HG03045 (cell line): ENCODE data around the gene LHFPL2.

Source experiments
- ATAC-seq: cut with Tn5 transposase; IDR thresholded peaks from one replicate; pipeline ENCODE4 v1.9.1; 2021; ENCODE audit warnings: mild to moderate bottlenecking, moderate library complexity; ENCODE audit not compliant: unreplicated experiment

LHFPL2 gene

DNA sequence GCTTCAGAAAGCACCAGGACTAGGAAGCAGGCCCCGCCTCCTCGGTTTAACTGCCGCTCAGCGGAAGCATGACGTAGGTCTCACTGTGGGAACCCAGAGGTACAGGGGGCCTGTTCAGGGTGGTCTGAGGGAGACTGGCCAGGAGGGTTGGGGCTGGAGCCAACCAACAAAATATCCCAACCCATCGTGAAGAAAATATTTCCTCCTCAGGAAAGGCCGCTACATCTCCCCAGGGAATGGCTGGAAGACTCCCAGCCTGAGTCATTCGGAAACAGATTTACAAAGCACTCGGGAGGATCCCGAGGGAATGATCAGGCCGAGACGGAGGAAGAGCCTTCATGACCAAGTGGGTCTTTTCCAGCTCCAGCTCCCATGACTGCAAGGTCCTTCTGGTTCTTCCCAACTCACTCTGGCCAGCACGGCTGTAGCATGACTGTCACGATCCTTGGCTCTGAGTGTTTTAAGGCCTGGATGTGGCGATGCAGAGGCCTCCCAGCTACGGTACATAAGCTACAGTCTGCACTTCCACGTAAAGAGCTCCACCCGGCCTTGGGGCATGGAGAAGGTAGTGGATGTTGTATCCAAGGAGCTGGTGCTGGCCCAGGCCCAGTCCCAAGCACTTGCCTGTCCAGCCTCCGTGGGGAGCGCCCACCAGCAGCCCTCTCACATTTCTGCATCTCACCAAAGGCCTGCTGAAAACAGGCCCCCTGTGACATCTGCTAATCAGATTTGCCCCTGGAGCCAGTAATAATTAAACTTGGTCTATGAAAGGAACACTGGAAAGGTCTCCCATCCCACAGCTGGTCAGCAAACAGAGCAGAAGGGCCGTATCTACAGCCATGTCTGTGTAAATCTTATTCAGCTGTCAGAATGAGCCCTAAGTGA is 100.6 kb downstream of the LHFPL2 start:
- no peak for ATAC-seq

DNA sequence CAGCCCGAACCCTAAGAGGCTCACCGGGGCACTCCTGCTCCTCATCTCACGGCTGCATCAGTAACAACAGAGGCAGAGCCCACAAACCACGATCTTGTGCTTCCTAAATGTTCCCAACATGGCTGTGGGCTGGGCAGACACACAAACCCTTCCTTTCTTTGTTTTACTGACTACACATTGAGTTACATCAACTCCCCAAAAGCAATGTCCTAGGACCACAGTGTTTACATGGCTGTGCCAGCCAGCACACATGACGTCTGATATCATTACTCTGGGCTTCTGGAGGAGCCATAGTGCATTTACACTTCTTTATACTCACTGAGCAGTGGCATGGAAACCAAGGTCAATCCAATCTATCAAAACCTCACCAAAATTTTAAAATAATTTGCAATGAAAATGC is 101.4 kb downstream of the LHFPL2 start:
- no peak for ATAC-seq

DNA sequence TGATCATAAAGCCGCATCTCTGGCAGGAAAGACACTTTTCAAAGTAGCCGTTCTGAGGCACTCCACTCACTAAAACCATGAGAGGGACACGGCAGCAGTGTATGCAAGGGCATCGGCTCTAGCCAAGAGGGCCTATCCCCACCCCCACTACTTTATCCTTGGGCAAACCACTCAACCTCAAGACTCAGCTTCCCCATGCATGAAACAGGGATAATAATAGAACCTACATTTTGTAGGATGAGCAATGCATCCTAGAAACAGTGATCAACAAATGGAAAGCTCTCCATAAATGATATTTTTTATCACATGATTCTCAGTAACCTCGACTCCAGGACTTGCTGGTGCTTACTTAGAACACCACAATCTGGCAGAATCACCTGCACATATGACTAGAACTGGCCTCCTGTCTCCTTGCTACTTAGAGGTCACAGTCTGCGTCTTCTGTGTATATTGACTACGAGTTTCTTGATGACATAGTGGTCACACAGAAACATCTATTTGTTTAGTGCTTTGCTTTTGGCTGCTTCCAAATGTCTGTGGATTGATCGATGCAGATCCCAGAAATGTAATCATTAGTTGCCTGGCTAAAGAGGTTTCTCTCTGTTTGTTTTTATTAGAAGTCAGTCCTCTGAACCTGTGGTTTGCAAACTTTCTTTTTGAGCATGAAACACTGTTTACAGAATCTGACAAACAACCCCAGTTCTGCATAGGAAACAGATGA is 102.1 kb downstream of the LHFPL2 start:
- no peak for ATAC-seq

DNA sequence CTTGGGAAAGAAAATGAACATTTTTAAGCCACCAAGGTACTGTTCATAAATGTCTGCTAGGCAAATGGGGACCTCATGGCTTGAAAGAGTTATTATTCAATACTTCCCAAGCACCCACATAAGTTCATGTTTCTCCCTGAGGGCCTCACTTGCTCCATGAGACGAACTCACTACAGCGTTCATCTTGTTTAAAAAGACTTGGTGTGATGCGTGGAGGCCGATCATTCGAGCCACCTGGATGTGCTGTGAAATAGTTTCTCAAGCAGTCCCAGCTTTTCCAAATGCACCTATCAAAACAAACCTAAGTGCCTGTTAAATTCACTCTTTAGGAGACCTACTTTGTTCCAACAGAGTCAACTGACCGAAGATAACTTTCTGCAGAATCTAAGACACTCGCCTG is 103.2 kb downstream of the LHFPL2 start:
- ATAC-seq, result no peak

DNA sequence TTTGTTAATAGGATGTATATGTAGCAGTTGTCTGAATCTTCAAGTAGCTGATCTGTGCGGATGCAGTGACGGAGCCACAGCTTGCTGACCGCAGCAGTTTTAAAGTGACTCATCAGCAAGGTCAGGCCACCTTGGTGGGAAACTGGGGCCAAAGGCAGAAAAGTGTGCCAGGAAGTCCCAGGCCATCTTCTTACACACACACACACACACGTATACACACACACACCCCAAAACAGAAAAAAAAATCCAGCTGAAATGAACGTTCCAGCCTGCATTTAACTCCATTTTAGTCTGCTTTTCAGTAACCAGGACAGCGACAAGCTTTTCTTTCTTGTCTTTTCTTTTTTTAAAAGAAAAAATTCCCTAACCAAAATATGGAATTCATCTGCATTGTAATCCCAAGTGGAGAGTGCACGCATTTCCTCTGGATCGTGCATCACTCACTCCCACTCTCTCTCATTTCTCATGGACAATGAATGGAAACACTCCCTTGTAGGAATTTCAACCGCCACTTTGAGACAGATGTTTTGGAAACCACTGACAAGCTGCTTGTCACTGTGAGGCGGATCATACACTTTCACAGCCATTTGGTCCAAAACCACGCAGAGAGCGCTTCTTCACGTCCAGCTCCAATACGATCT is 103.9 kb downstream of the LHFPL2 start:
- ATAC-seq, result no peak

DNA sequence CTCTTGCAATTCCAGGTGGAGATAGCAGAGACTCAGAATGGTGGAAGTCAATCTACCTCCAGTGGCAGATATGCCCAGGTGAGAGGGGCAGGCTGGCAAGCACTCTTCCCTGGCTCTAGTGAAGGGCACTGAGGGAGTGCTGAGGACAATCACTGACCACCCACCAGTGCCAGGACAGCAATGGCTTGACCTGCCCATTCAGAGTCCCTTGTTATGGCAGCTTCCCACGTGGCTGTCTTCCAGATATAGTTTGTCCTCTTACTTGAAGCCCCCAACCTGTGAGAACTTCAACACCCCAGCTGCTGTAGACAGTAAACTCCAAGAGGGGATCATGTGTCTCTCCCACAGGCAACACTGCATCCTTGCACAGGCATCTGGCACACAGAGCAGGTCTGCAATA is 104.7 kb downstream of the LHFPL2 start:
- ATAC-seq, result no peak

DNA sequence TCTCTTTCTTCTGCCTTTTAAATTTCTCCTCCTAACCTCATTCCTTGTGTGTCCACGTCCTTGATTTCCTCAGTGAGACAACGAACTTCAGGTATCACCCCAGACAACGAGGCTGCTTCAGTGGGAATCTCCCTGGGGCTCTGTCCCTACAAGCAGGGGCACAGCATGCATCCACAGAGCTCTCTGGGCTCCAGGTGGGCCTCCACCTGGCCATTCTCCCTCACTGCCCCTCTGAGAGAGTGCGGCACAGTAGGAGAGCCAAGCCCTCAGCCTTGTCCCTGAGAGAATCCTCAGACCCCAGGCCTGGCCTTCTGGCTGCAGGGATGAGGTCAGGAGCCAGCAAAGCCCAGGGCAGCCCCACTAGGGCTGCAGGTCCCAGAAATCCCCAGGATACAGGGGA is 105.3 kb downstream of the LHFPL2 start:
- ATAC-seq, result no peak

DNA sequence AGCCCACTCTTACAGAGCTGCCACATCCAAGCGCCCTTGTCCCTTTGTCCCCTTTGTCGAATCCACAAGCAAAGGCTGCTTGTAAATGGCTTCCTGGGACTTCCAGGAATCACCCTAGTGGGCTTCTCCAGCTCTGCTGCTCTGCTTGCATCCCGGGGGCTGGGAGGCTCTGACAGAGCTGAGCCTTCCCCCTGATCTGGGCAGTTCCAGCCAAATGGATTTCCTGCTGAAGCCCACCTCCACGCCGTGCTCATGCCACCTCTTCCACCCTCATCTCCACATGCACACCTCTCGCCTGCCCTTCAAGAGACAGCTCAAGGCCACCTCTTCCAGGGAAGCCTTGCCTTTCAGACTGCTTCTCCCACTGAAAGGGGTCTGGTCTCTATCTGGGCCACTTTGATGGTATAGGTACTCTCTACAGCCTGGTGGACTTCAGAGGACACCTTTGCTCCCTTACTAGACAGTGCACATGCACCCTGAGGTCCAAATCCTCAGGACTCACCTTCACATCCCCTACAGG is 106.2 kb downstream of the LHFPL2 start:
- ATAC-seq, result no peak

DNA sequence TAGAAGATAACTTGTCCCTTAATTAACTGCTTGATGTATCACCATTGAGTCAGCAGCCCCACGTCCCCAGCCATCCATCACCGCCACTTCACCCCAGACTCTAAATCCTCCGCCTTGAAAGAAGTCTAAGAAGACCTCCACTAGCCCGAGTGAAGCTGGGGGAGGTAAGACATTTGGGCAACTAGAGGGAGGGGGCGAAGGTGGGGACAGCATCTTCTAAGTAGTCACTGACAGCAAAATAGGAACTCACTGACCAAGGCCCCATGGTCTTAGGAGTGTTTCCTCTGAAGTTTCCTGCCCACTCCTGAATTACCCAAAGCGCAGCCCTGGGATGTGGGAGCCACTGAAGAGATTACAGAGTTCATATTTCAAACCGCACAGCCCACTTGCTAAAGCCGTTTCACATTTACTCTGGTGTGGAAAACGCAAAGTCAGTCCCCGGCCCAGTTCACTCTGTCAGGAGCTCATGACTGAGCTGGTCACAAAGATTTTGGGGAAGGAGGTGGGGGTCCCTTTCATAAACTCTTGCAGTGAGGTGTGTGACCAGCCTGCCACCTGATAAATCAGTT is 107.4 kb downstream of the LHFPL2 start:
- no peak for ATAC-seq

DNA sequence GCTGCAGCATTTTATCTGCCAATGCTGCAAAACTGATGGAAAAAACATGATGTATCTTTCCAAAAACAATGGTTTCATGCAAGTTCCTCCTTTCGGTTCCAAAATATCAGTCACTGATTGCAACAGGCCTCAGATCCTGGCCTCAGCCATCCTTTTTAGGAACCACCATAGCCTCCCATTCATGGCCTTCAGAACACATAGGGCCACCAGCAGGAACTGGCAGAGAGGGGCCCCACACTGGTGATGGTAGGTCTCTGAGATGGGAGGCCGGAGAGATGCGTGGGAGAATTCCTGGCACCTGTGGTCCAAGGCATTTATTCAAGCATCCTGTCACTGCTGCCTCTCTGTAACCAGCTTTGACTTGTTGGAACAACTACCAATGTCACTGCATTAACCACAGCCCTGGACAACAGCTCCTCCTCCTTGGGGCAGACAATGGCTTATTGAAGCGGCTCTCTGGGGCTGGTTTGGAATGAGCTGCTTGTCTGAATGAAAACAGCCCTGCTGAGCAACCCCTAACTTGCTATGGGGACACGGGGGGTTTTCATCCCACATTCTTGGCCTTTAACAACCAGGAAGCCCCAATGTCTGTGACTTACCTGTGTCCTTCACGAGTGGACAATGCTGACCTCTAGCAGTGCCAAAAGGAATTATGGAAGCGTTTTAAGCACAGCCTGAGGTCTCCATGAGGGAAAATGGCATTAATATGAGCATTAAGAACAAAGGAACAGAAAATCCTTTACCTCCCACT is 108.1 kb downstream of the LHFPL2 start:
- ATAC-seq, result no peak

DNA sequence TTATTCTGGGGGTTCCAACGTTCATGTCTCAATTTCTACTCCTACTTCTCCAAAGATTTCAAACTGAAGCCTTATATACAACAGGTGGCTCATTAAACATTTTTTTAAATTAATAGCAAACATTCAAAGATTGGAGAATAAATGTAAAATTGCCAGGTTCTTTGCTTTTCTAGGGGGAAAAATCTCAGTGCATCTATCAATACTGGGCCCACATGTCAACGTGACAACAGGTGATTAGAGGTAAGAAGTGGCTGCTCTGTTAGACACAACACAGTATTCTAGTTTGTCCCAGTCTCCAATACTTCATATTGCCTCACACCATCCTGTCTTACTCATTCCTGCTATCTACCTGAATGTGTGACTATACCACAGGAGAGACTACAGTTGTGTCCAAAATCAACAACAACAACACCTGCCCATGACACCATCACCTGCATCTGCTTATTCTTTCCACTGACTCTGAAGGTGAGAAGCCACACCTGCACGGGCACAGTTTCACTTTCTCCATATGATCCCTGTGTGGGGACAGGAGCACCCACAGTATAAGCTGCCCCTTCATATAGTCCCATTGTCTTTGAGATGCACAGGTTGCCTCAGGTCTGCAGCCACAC is 110.2 kb downstream of the LHFPL2 start:
- ATAC-seq, result no peak

DNA sequence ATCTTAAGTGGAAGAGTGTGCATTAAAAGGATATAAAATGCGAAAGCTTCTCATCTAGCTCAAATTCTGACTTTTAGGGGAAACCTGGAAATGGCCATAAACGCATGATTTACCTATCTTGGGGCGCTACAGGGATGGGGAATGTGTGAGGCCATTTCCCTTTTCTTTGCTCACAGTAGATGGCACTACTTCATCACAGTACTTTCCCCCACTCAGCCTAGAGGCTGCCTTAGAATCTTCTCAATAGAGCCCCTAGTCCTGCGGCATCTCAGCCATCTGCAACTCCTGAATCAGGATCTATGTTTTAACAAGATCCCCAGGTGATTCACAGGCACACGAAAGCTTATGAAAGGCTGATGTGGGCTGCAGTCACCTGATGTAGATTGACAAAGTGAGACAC is 110.8 kb downstream of the LHFPL2 start:
- ATAC-seq, result no peak

DNA sequence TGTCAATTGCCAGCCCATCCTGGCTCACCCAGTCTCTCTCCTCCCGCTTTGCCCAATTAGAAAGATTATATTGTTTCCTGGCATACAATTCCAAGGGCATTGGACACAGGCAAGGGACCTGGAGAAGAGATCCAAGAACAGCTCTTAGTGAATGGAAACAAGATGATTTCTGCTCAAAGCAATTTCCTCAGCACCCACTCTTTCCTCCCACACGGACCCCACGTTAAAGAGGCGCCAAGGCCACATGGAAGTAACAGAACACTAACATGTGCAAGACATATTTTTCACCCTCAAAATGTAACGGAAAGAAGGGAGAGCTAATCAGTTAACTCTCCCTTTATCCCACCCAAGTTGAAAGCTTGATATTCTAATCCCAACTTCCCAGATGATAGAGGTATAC is 111.2 kb downstream of the LHFPL2 start:
- no peak for ATAC-seq

DNA sequence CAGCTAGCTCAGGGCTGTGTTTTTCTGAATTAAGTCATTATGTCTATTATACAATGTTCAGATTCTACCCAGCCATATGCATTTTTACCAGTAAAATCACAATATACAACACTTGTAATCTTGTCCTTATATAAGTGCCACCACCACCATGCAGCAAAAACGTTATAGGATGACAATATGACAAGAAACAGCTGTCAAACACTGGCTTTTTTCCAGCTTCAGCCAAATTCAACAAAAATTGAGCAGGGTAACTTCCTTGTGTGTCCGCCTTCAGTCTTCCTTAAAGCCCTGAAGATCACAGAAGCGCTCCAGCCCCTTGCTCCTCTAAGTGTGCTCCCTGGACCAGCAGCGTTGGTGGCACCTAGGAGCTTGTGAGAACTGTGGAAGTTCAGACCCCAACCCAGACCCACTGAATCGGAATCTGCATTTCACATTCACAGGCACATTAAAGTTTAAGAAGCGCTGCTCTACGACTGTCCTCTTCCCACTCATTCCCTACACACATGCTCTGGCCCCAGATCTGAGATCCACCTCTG is 111.8 kb downstream of the LHFPL2 start:
- ATAC-seq, result no peak

DNA sequence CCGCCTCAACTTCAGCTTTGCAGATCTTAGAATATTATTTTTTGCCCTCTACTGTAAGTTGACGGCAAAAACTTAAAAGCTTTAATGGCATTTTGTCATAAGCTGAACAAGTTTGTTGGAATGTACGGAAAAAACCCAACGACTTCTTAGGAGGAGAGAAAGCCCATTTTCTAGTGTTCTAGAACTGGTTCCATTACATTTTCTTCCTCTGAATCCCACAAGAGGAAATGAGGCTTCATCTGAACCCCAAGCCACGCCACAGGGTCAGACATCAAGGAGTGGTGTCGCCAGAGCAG is 113.7 kb downstream of the LHFPL2 start:
- no peak for ATAC-seq

DNA sequence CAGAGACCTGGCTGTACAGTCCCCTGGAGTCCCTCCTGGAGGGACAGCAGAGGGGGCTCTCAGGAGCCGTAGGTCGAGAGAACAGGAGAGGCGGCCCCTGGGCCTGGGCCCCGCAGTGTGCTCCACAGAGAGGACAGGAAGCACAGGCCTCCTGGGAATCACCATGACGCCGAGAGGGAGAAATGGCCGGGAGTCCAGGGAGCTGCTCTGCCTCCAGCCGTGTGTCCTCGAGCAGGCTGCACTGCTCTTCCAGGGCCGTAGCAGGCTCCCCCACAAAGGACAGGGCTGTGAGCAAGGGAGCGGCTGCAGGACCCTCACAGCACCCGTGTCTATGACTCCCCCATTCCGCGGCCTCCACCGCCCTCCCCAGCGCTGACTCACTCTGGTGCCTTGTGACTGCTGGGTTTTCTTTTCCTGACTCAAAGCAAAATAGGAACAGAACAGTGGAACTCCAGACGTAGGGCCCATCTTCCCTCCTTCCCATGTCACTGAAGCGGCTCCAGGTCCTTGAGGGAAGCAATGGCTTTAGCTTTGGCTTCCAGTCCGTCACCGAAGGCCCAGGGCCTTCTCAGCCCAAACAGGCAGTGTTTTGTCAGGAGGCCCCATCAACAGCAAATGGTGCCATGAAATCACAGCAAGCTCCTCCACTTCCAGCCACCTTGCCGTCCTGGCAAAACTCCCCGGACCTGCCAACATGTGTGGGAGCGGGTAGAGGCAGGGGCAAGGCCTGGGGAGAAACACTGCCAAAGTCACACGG is 114.2 kb downstream of the LHFPL2 start:
- ATAC-seq, result no peak

DNA sequence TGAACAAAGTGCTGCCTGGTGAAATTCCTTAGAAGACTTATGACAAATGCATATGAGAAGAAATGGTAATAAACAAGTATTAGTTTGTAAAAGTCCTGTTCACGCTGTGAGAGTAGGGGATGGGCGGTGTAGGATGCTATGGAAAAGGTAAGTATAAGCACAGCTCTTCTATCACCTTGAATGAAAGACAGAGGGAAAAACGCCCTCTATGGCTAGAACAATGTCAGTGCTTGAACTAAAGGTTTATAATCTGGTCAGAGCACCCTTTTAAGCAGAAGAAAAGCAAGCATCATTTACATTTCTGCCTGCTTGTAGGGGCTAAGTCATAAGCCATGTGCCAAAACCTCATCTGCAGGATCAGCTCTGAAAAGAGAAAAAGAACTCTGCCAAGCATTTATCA is 115.2 kb downstream of the LHFPL2 start:
- ATAC-seq, result no peak

DNA sequence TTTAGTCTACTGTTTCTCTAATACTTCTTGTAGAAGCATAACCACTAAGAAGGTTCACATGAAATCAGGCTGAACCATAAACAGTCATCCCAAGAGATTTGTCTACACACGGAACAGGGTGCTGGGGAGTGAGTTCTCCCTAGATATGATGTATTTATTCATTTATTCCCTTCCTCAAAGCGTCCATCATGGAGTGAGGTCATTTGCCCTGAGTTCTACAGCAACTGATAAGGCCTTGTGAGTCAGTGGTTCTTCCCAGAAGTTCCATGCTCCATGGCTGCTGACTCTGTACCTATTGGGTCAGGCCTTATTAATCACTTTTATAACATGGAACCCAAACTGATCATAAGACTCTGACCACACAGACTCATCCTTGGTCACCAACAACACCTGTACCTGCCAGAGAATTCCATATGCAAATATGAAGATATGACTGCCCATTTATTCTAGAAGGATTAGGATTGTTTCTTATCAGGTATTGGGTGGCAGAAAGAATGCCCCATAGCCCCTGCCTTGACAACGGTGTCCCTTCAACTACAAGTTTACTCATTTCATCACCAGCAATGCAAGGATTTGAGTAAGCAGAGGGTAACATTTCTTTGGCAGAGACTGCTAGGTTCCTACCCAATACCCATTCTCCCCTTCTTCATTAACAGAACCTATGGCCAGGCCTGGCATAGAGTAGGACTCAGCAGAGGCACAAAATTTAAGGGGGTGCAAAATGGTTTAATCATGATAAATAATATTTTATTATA is 118.1 kb downstream of the LHFPL2 start:
- ATAC-seq, result no peak

DNA sequence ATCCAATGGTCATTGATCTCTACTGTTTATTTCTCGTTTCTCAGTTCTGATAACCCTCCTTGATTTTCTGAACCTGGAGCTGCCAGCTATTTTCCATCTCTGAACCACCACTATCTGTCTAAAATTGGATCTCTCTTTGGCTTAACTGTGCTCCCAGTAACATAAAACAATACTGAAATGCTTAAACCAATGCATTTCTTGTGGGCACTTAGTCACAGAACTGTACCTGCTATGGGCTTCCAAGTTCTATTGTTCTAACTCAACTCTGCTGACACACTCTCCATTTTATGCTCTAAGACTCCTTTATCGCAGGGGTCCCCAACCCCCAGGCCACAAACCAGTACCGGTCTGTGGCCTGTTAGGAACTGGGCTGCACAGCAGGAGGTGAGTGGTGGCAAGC is 120.6 kb downstream of the LHFPL2 start:
- ATAC-seq, result no peak
